CD4-positive, alpha-beta T cell (primary cell): ENCODE data around the gene C3orf52. TPM values are rescaled to one million over a fixed set of nuclear protein-coding genes. Genes with fewer than 3 reads are reported as not detected.

Experiments
- ATAC-seq: fragments of 200-7000 bp; cut with Tn5 transposase; one replicate; pipeline ENCODE4 v1.10.0; 2022; ENCODE audit warnings: mild to moderate bottlenecking; ENCODE audit not compliant: poor library complexity
- CTCF ChIA-PET: fragments of 350-600 bp; sonication (Branson Sonifier 250); formaldehyde crosslinking; loops from one replicate; lab custom pipeline; 2021; ENCODE audit warnings: antibody characterized with exemption, inconsistent platforms; lab: Charles Lee
- POLR2A ChIA-PET: fragments of 350-600 bp; sonication (Branson Sonifier 250); formaldehyde crosslinking; loops from one replicate; lab custom pipeline; 2021; ENCODE audit warnings: antibody characterized with exemption, inconsistent platforms; lab: Charles Lee
- DNase-seq, 14 experiments: peaks; one replicate each; pipeline ENCODE4 v3.0.0-alpha.2; 2013 to 2020; ENCODE audit warnings: mixed read lengths in 2 of 14
- H3K27ac ChIP-seq, 2 donors: one replicate each; pipeline versions ENCODE4 v1.5.1 to v1.7.0; 2013; ENCODE audit warnings: low read length in 2 of 2, low read depth in 1 of 2, mild to moderate bottlenecking in 1 of 2
- H3K27me3 ChIP-seq, 2 experiments: 1 replicate in 1 of 2; 2 replicates in 1 of 2; pipeline versions ENCODE4 v1.6.1 to v1.7.0; 2013; ENCODE audit warnings: low read length in 2 of 2, control low read depth in 1 of 2, mild to moderate bottlenecking in 1 of 2, moderate library complexity in 1 of 2; ENCODE audit not compliant: insufficient read depth in 2 of 2, control insufficient read depth in 1 of 2
- H3K36me3 ChIP-seq: one replicate; pipeline ENCODE4 v1.6.1; 2013; ENCODE audit warnings: low read length, control low read depth; ENCODE audit not compliant: insufficient read depth
- H3K4me1 ChIP-seq: one replicate; pipeline ENCODE4 v1.6.1; 2013; ENCODE audit warnings: low read length, control low read depth; ENCODE audit not compliant: insufficient read depth
- H3K4me3 ChIP-seq: one replicate; pipeline ENCODE4 v1.5.1; 2013; ENCODE audit warnings: mild to moderate bottlenecking, low read length, moderate library complexity
- H3K9me3 ChIP-seq, 2 experiments: 1 replicate in 1 of 2; 2 replicates in 1 of 2; pipeline versions ENCODE4 v1.6.1 to v1.7.0; 2013; ENCODE audit warnings: low read length in 2 of 2, mild to moderate bottlenecking in 2 of 2, control low read depth in 1 of 2, moderate library complexity in 1 of 2; ENCODE audit not compliant: control insufficient read depth in 1 of 2, insufficient read depth in 1 of 2
- H3K27ac Mint-ChIP-seq: one replicate; pipeline ENCODE4 v1.8.0; 2020; ENCODE audit warnings: mixed read lengths
- H3K27me3 Mint-ChIP-seq: one replicate; pipeline ENCODE4 v1.8.0; 2021; ENCODE audit warnings: mixed read lengths
- H3K36me3 Mint-ChIP-seq: one replicate; pipeline ENCODE4 v1.8.0; 2021; ENCODE audit warnings: low read depth, mixed read lengths
- H3K4me1 Mint-ChIP-seq: one replicate; pipeline ENCODE4 v1.8.0; 2021; ENCODE audit warnings: low read depth, mixed read lengths
- H3K4me3 Mint-ChIP-seq: one replicate; pipeline ENCODE4 v1.8.0; 2020; ENCODE audit warnings: mild to moderate bottlenecking, mixed read lengths
- H3K9me3 Mint-ChIP-seq: one replicate; pipeline ENCODE4 v1.8.0; 2020; ENCODE audit warnings: mixed read lengths
- CTCF ChIP-seq: fragments of 200-600 bp; IDR thresholded peaks from one replicate; pipeline ENCODE4 v1.8.0; 2022; ENCODE audit warnings: antibody characterized with exemption, mild to moderate bottlenecking
- intact Hi-C, 2 experiments: fragments of 100-400 bp; cut with DNase I in 1 of 2; cut with micrococcal nuclease in 1 of 2; formaldehyde crosslinking; loops; one replicate each; pipeline versions ENCODE4 v1.15.1 to v1.9.0; 2023 to 2025; cut with DNase I, micrococcal nuclease
- total RNA-seq, 174 experiments: library from RNA in 2 of 174; stranded (reverse) in 2 of 174; gene quantifications; one replicate each; pipeline ENCODE4 v1.2.3 and lab custom pipeline; 2021 to 2026

C3orf52 gene
- total RNA-seq, 2 experiments from 2014 or later = 1.6 to 2.7 TPM

DNA sequence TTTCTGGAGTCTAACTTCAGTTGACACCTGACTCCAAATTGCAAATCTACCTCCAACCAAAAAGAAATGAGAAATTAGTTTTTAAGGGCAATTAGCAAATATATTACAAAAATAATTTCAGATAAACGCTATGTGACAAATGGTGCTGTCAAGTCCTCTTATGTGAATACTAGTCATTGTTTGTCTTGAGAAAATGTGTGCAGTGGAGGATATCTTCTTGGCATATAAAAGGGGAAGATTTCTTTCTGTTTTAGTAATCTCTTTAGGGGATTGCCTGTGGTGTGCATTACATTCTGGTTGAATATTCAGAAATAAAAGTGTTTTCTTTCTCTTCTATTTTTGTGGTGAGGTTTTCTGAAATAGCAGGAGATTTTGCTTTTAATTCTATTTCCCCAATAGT lies 49.9 kb downstream of the C3orf52 start:
- peaks cover 66% of the 10 kb centered on the region for H3K4me1 Mint-ChIP-seq
- H3K4me1 ChIP-seq = peaks cover 43% of the 10 kb centered on the region

GRCh38 chr3:112136959-112137693 lies 50.9 kb downstream of the C3orf52 start:
- H3K27ac Mint-ChIP-seq = peak overlapping the region; percentile 27
- DNase-seq (peak in 11 of 14 experiments; percentile 19 to 75 (median 30)), ATAC-seq (no peak)
- Histone ChIP-seq H3K27me3 (no peaks in the 10 kb centered on the region), H3K27ac (no peak overlapping the region), H3K4me1 (peaks cover 36% of the 10 kb centered on the region), H3K9me3 (no peaks in the 10 kb centered on the region), H3K4me3 (no peak overlapping the region), H3K36me3 (no peaks in the 10 kb centered on the region)
- ChIA-PET POLR2A (interaction anchor here (0.9 to 1.4 kb wide), 4 partner anchors 9 to 157 kb away, joined by 3 to 4 read pairs (median 4); partner anchors contain the start of gene SLC9C1), CTCF (interaction anchor here (0.7 to 1.7 kb wide), 5 partner anchors 8 to 168 kb away, joined by 3 to 6 read pairs (median 3); no protein-coding TSS in a partner anchor)
- peaks cover 60% of the 10 kb centered on the region for H3K4me1 Mint-ChIP-seq
- TF ChIP-seq CTCF = peak; percentile 68
- H3K36me3 Mint-ChIP-seq = no peaks in the 10 kb centered on the region
- H3K4me3 Mint-ChIP-seq = no peak overlapping the region
- no peaks in the 10 kb centered on the region for H3K27me3 Mint-ChIP-seq
- intact Hi-C loops = loop anchor here (2.0 to 10.0 kb wide), 4 partner anchors 24 to 394 kb away; no protein-coding TSS in a partner anchor
- no peaks in the 10 kb centered on the region for H3K9me3 Mint-ChIP-seq

More for the DNA sequence above, 49.9 kb downstream of the C3orf52 start:
- H3K27me3 Mint-ChIP-seq = no peaks in the 10 kb centered on the region
- no peaks in the 10 kb centered on the region for H3K36me3 Mint-ChIP-seq
- H3K4me3 ChIP-seq = no peak overlapping the region
- no peaks in the 10 kb centered on the region for H3K9me3 ChIP-seq
- intact Hi-C loops = loop anchor here (2.0 to 10.0 kb wide), 4 partner anchors 23 to 395 kb away; no protein-coding TSS in a partner anchor
- H3K27ac Mint-ChIP-seq = peak overlapping the region; percentile 88
- no peak overlapping the region for H3K4me3 Mint-ChIP-seq
- no peak overlapping the region for H3K27ac ChIP-seq
- H3K36me3 ChIP-seq = no peaks in the 10 kb centered on the region
- no peaks in the 10 kb centered on the region for H3K27me3 ChIP-seq
- no peak for ATAC-seq
- no peaks in the 10 kb centered on the region for H3K9me3 Mint-ChIP-seq
- CTCF ChIA-PET = interaction anchor here (0.9 to 1.7 kb wide), 3 partner anchors 16 to 24 kb away, joined by 3 to 6 read pairs (median 3); no protein-coding TSS in a partner anchor
- no peak for TF ChIP-seq CTCF
- POLR2A ChIA-PET = no interaction called here
- no peak for DNase-seq

- H3K4me1 Mint-ChIP-seq = peaks cover 53% of the 10 kb centered on the region
- ChIA-PET CTCF (interaction anchor here (1.1 to 1.7 kb wide), 3 partner anchors 9 to 26 kb away, joined by 3 to 6 read pairs (median 6); no protein-coding TSS in a partner anchor), POLR2A (interaction anchor here (1.3 to 1.4 kb wide), 3 partner anchors 9 to 156 kb away, joined by 3 to 4 read pairs (median 4); partner anchors contain the start of gene SLC9C1)
- H3K27ac ChIP-seq = no peak overlapping the region
- no peak for ATAC-seq
- no peaks in the 10 kb centered on the region for H3K36me3 ChIP-seq
- no peaks in the 10 kb centered on the region for H3K27me3 Mint-ChIP-seq
- no peak for DNase-seq
- no peaks in the 10 kb centered on the region for H3K36me3 Mint-ChIP-seq
- no peaks in the 10 kb centered on the region for H3K9me3 ChIP-seq
- intact Hi-C loops = loop anchor here (2.0 to 10.0 kb wide), 4 partner anchors 25 to 393 kb away; no protein-coding TSS in a partner anchor
- H3K27me3 ChIP-seq = no peaks in the 10 kb centered on the region
- no peak for TF ChIP-seq CTCF
- H3K4me1 ChIP-seq = peaks cover 31% of the 10 kb centered on the region
- no peak overlapping the region for H3K4me3 ChIP-seq
- no peak overlapping the region for H3K4me3 Mint-ChIP-seq
- no peaks in the 10 kb centered on the region for H3K9me3 Mint-ChIP-seq
- H3K27ac Mint-ChIP-seq = peak overlapping the region; percentile 27
Measured at GRCh38 chr3:112137781-112138180, 51.6 kb downstream of the C3orf52 start.
